ENCODE results near the gene NRP1.

DNA sequence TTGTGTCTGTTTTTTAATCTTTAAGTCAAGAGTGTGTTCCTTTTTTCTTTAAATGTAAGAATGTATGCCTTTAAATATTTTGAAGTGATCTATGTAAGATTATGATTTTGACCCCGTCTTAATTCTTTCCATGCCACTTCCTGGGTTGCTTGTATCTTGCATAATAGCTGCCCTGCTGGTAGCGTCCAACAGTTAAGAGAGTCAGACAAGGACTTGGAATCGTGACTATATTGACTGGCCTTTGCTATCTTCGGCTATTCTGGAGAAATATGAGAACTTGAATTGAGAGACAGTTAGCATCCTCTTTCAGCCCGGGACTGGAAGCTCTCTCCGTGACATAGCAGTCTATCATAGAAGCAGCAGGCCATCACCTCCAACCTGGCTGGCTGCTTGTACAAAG, 13.0 kb downstream of the NRP1 start:
- TF ChIP-seq POLR2A (IDR thresholded peaks at IDR 0.05), result no peak
- TF ChIP-seq, protein P1, sequence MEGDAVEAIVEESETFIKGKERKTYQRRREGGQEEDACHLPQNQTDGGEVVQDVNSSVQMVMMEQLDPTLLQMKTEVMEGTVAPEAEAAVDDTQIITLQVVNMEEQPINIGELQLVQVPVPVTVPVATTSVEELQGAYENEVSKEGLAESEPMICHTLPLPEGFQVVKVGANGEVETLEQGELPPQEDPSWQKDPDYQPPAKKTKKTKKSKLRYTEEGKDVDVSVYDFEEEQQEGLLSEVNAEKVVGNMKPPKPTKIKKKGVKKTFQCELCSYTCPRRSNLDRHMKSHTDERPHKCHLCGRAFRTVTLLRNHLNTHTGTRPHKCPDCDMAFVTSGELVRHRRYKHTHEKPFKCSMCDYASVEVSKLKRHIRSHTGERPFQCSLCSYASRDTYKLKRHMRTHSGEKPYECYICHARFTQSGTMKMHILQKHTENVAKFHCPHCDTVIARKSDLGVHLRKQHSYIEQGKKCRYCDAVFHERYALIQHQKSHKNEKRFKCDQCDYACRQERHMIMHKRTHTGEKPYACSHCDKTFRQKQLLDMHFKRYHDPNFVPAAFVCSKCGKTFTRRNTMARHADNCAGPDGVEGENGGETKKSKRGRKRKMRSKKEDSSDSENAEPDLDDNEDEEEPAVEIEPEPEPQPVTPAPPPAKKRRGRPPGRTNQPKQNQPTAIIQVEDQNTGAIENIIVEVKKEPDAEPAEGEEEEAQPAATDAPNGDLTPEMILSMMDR (IDR thresholded peaks at IDR 0.05), result no peak
